Nephron progenitor cell (in vitro differentiated cells): ENCODE data around the gene MORN4.

Source experiments
- DNase-seq: peaks from one replicate; pipeline ENCODE4 v3.0.0; 2021
- H3K27ac Mint-ChIP-seq: 2 replicates; pipeline ENCODE4 v1.8.0; 2021; ENCODE audit warnings: mild to moderate bottlenecking, moderate library complexity, mixed read lengths
- H3K27me3 Mint-ChIP-seq: 2 replicates; pipeline ENCODE4 v1.8.0; 2021; ENCODE audit warnings: mild to moderate bottlenecking, low read depth, mixed read lengths; ENCODE audit not compliant: poor library complexity
- H3K36me3 Mint-ChIP-seq: 2 replicates; pipeline ENCODE4 v1.8.0; 2021; ENCODE audit warnings: low read depth, mixed read lengths
- H3K4me1 Mint-ChIP-seq: 2 replicates; pipeline ENCODE4 v1.8.0; 2021; ENCODE audit warnings: mixed read lengths
- H3K4me3 Mint-ChIP-seq: 2 replicates; pipeline ENCODE4 v1.8.0; 2021; ENCODE audit warnings: mild to moderate bottlenecking, moderate library complexity, mixed read lengths
- H3K9me3 Mint-ChIP-seq: 2 replicates; pipeline ENCODE4 v1.8.0; 2021; ENCODE audit warnings: mild to moderate bottlenecking, moderate library complexity, mixed read lengths
- TF ChIP-seq, protein P1 (sequence below): fragments of 200-600 bp; sonication (generic); IDR thresholded peaks from 2 replicates; pipeline ENCODE4 v1.5.0; 2021; ENCODE audit warnings: antibody characterized with exemption

MORN4 gene

DNA sequence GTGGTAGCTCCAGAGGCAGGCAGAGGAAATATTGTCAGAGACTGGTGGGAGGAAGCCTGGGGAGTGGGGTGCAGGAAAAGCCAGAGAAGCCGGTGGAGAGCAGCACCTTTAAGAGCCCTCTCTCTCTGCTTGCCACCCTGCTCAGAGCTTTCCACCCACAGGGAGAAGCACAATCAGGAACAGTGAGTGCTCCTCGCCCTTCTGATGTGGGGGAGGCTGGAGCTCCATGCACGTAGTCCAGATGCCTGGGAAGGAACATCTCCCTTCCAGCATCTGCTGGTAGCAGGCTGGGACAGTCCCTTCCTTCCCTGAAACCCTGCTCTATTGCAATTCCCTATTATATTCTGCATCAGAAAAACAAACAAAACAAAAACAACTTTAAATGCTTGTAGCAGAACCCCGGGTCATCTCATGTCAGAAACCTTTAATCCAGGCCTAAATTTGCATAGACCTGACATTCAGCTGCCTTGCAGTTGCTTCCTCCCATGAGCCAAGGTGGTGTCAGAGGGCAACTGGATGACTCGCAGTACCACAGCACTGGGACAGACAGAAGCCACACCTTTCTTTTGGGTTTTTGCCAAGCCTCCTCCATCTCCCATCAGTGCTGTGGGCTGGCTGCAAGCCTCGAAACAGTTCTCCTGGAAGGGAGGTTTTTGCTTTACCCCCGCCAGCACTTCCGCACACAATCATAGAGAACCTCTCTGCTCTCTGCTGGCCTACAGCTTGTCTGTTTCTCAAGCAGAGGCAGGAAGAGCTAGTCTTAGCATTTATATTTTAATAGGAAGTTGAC, 40.6 kb upstream of the MORN4 start:
- Mint-ChIP-seq H3K4me3 (no peak overlapping the region), H3K27ac (peak overlapping the region; percentile 91), H3K4me1 (no peaks in the 10 kb centered on the region), H3K9me3 (no peaks in the 10 kb centered on the region), H3K36me3 (peaks cover 48% of the 10 kb centered on the region), H3K27me3 (no peaks in the 10 kb centered on the region)
- no peak for DNase-seq
- TF ChIP-seq, protein P1, sequence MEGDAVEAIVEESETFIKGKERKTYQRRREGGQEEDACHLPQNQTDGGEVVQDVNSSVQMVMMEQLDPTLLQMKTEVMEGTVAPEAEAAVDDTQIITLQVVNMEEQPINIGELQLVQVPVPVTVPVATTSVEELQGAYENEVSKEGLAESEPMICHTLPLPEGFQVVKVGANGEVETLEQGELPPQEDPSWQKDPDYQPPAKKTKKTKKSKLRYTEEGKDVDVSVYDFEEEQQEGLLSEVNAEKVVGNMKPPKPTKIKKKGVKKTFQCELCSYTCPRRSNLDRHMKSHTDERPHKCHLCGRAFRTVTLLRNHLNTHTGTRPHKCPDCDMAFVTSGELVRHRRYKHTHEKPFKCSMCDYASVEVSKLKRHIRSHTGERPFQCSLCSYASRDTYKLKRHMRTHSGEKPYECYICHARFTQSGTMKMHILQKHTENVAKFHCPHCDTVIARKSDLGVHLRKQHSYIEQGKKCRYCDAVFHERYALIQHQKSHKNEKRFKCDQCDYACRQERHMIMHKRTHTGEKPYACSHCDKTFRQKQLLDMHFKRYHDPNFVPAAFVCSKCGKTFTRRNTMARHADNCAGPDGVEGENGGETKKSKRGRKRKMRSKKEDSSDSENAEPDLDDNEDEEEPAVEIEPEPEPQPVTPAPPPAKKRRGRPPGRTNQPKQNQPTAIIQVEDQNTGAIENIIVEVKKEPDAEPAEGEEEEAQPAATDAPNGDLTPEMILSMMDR = no peak

DNA sequence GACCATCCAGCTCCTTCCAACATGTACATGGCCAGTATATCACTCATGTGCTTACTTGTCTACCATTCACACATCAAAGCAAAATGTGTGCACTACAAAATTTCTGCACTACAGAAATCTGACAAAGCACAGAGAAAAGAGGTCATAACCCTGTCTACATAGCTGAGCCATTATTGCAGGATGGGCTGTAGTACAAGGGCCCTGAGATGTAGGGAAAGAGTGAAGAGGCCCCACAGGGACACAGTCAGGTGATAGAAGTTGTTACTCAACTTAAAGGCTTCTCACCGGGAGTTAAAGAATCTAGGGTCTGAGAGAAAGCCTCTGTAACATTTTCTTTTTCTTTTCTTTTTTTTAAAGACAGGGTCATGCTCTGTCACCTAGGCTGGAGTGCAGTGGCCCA, 36.3 kb upstream of the MORN4 start:
- Mint-ChIP-seq H3K4me1 (no peaks in the 10 kb centered on the region), H3K27me3 (no peaks in the 10 kb centered on the region), H3K36me3 (peaks cover 63% of the 10 kb centered on the region), H3K27ac (no peak overlapping the region), H3K4me3 (no peak overlapping the region), H3K9me3 (no peaks in the 10 kb centered on the region)
- TF ChIP-seq, protein P1 = no peak
- no peak for DNase-seq

DNA sequence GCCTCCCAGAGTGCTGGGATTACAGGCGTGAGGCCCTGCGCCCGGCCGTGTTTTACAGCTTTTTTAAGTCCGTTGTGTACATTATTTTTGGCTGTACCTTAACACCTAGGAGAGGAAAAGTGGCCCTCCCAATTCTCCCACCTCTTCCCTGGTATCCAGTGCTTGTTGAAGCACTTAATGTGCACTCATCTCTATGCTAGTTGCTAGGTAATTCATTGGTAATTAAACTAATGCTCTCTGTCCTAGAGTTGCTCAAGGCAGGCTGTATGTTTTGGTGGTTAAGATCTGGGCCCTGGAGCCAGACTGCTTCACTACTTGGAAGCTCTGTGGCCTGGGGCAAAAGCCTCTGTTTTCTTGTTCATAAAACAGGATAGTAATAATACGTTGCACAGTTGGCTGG, 34.2 kb upstream of the MORN4 start:
- DNase-seq = no peak
- peaks cover 62% of the 10 kb centered on the region for H3K36me3 Mint-ChIP-seq
- no peaks in the 10 kb centered on the region for H3K4me1 Mint-ChIP-seq
- no peaks in the 10 kb centered on the region for H3K27me3 Mint-ChIP-seq
- H3K4me3 Mint-ChIP-seq = no peak overlapping the region
- no peaks in the 10 kb centered on the region for H3K9me3 Mint-ChIP-seq
- no peak overlapping the region for H3K27ac Mint-ChIP-seq
- TF ChIP-seq, protein P1 = no peak

DNA sequence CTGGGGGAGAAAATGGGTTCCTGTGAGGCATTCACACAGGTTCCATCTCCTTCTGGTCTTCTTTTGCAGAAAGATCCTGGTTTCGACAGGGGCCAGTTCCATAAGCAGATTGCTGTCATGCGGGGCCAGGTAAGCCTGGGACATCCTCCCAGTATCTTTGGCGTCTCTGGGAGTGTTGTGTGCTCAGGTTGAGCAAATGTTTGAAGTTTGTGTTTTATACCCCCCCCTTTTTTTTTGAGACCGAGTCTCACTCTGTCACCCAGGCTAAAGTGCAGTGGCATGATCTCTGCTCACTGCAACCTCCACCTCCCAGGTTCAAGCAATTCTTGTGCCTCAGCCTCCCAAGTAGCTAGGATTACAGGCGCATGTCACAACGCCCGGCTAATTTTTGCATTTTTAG, 33.7 kb upstream of the MORN4 start:
- no peak overlapping the region for H3K4me3 Mint-ChIP-seq
- no peaks in the 10 kb centered on the region for H3K9me3 Mint-ChIP-seq
- no peak for DNase-seq
- H3K27ac Mint-ChIP-seq = no peak overlapping the region
- H3K27me3 Mint-ChIP-seq = no peaks in the 10 kb centered on the region
- no peaks in the 10 kb centered on the region for H3K4me1 Mint-ChIP-seq
- TF ChIP-seq, protein P1 = no peak
- H3K36me3 Mint-ChIP-seq = peaks cover 62% of the 10 kb centered on the region

DNA sequence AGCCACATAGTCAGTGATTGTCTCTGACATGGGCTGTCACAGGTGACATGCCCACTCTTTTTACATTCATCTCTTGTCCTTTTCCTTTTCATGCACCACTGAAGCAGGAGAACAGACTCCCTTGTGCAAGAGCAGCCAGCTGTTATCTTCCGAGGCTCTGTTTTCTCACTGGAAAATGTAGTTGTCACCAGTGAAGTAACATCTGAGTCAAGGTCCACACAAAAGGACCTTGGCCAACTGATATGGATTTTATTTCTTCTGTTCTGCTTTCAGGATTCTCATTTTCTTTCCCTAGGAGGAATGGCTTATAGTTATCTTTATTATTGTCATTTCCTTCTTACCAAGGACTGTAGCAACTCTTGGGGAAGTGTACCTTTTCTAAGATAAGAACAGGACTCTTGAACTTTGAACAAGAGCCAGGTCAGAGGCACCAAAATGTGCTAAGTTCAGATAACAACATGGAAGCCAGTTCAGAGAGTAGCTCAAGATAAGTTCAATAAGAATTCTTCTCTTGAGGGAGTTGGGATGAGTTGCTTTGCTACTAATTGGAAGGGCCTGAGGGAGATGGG, 31.1 kb upstream of the MORN4 start:
- Mint-ChIP-seq H3K4me1 (no peaks in the 10 kb centered on the region), H3K27me3 (no peaks in the 10 kb centered on the region), H3K9me3 (no peaks in the 10 kb centered on the region), H3K4me3 (no peak overlapping the region), H3K36me3 (peaks cover 63% of the 10 kb centered on the region), H3K27ac (no peak overlapping the region)
- no peak for DNase-seq
- TF ChIP-seq, protein P1 = no peak

DNA sequence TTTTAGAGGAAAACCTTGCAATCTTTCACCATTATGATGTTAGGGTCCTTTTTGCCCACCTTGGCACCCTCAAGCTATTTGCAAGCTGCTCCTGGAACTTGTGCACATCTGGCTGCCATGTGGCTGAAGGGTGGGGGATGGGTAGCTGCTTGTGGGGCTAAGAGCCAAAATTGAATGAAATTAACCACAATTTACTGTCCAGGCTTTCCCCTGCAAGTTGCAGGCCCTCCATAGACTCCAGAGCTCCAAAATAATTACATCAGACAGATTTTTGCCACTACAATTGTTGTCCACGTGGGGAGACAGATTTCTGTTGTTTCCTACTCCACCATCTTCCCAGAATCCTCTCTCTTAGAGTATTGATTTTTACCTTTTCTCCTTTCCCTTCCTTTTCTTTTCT, 26.3 kb upstream of the MORN4 start:
- H3K27me3 Mint-ChIP-seq = no peaks in the 10 kb centered on the region
- no peaks in the 10 kb centered on the region for H3K4me1 Mint-ChIP-seq
- DNase-seq = no peak
- TF ChIP-seq, protein P1 = no peak
- no peaks in the 10 kb centered on the region for H3K9me3 Mint-ChIP-seq
- peaks cover 73% of the 10 kb centered on the region for H3K36me3 Mint-ChIP-seq
- no peak overlapping the region for H3K4me3 Mint-ChIP-seq
- H3K27ac Mint-ChIP-seq = no peak overlapping the region
